ENCODE results near the gene NCKAP5.

DNA sequence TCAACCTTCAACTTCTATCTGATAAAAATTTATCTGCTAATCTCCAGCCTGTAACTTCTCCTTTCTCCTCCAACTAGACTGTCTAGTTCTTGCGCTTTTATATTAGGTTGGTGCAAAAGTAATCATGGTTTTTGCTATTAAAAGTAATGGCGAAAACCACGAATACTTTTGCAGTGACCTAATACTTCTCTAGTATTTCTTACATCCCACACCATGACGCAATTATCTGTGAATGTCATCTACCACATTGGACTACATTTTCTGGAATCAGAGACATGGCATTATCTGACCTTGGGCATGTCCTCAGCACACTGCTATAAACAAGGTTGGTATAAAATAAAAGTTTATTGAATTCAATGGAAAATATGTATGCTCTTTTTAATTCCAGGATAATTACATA, 528.1 kb downstream of the NCKAP5 start:
- TF ChIP-seq CTCF (IDR thresholded peaks at IDR 0.05 in 8 of 11, conservative IDR thresholded peaks at IDR 0.05 in 3 of 11) = no peak
- TF ChIP-seq POLR2AphosphoS5 (IDR thresholded peaks at IDR 0.05) = no peak
- no peak for TF ChIP-seq POLR2A (IDR thresholded peaks at IDR 0.05)

Data from spleen (tissue), 7 donors.